SK-N-SH (cell line): ENCODE data around the gene CCDC188. TPM values are rescaled to one million over a fixed set of nuclear protein-coding genes. Genes with fewer than 3 reads are reported as not detected.

ENCODE experiments used
- CTCF ChIA-PET: fragments of 300-600, 350-600 bp; formaldehyde crosslinking; extraction: SDS; loops from one replicate; lab custom pipeline; 2021; lab: Yijun Ruan, JAX
- POLR2A ChIA-PET: fragments of 350-600 bp; sonication (Branson Sonifier 250); formaldehyde crosslinking; extraction: SDS; loops from one replicate; lab custom pipeline; 2020; ENCODE audit warnings: antibody characterized with exemption, inconsistent platforms; lab: Yijun Ruan, JAX
- DNase-seq: peaks from one replicate; pipeline ENCODE4 v3.0.0; 2012
- H2AFZ ChIP-seq: fragments of 200-600 bp; sonication (generic); 2 replicates; pipeline ENCODE4 v1.8.1; 2016; ENCODE audit warnings: antibody characterized with exemption, mild to moderate bottlenecking, low read depth
- H3F3A ChIP-seq: fragments of 200-600 bp; sonication (generic); replicated peaks from 2 replicates; pipeline ENCODE3; 2016; ENCODE audit warnings: antibody characterized with exemption, mild to moderate bottlenecking; ENCODE audit not compliant: insufficient read depth
- H3K27ac ChIP-seq, 2 experiments: fragments of 200-500 bp in 1 of 2; fragments of 200-600 bp in 1 of 2; sonication (Bioruptor generic) in 1 of 2; sonication (generic), shearing (Covaris generic) in 1 of 2; 2 replicates each; pipeline versions ENCODE4 v1.5.1 to v1.6.1; 2014 to 2016; ENCODE audit warnings: low read depth in 2 of 2, inconsistent platforms in 1 of 2, low read length in 1 of 2, mild to moderate bottlenecking in 1 of 2, mixed read lengths in 1 of 2
- H3K27me3 ChIP-seq: fragments of 200-600 bp; sonication (generic), shearing (Covaris generic); 2 replicates; pipeline ENCODE4 v1.6.1; 2016; ENCODE audit warnings: mixed run types; ENCODE audit not compliant: insufficient read depth
- H3K36me3 ChIP-seq, 2 experiments: fragments of 200-500 bp in 1 of 2; fragments of 200-600 bp in 1 of 2; sonication (Bioruptor generic) in 1 of 2; sonication (generic) in 1 of 2; replicated peaks in 1 of 2; 2 replicates each; pipeline versions ENCODE3 to v1.5.1; 2014 to 2016; ENCODE audit warnings: low read length in 1 of 2, mild to moderate bottlenecking in 1 of 2; ENCODE audit not compliant: insufficient read depth in 2 of 2, control insufficient read depth in 1 of 2
- H3K4me1 ChIP-seq, 2 experiments: fragments of 200-500 bp in 1 of 2; fragments of 200-600 bp in 1 of 2; sonication (Bioruptor generic) in 1 of 2; sonication (generic), shearing (Covaris generic) in 1 of 2; 2 replicates each; pipeline versions ENCODE4 v1.5.1 to v1.6.1; 2014 to 2016; ENCODE audit warnings: low read depth in 1 of 2, low read length in 1 of 2, mixed run types in 1 of 2; ENCODE audit not compliant: insufficient read depth in 2 of 2, control insufficient read depth in 1 of 2
- H3K4me2 ChIP-seq: fragments of 200-600 bp; sonication (generic), shearing (Covaris generic); 2 replicates; pipeline ENCODE4 v1.6.1; 2017; ENCODE audit warnings: mixed run types
- H3K4me3 ChIP-seq, 2 experiments: fragments of 200-500 bp in 1 of 2; fragments of 200-600 bp in 1 of 2; sonication (Bioruptor generic) in 1 of 2; sonication (generic), shearing (Covaris generic) in 1 of 2; 2 replicates each; pipeline versions ENCODE4 v1.5.1 to v1.8.1; 2014 to 2016; ENCODE audit warnings: low read depth in 2 of 2, inconsistent platforms in 1 of 2, low read length in 1 of 2, mild to moderate bottlenecking in 1 of 2, mixed read lengths in 1 of 2, moderate library complexity in 1 of 2
- H3K79me2 ChIP-seq: fragments of 200-600 bp; sonication (generic); 2 replicates; pipeline ENCODE4 v1.8.1; 2017; ENCODE audit warnings: mild to moderate bottlenecking; ENCODE audit not compliant: insufficient read depth
- H3K9ac ChIP-seq: fragments of 200-600 bp; sonication (generic); 2 replicates; pipeline ENCODE4 v1.6.1; 2017; ENCODE audit warnings: mixed run types
- H3K9me2 ChIP-seq: fragments of 200-600 bp; sonication (generic); 2 replicates; pipeline ENCODE4 v1.6.1; 2017; ENCODE audit warnings: mixed run types
- H3K9me3 ChIP-seq: fragments of 200-600 bp; sonication (generic); 2 replicates; pipeline ENCODE4 v1.6.1; 2017; ENCODE audit warnings: mixed run types, mild to moderate bottlenecking, moderate library complexity
- H4K20me1 ChIP-seq: fragments of 200-600 bp; sonication (generic); 2 replicates; pipeline ENCODE4 v1.6.1; 2017; ENCODE audit warnings: mild to moderate bottlenecking, mixed run types; ENCODE audit not compliant: insufficient read depth
- CHD2 ChIP-seq: fragments of 150-350 bp; IDR thresholded peaks from 2 replicates; pipeline ENCODE4 v1.6.1; 2018; ENCODE audit warnings: low read length; ENCODE audit not compliant: partially characterized antibody
- FOSL2 ChIP-seq: IDR thresholded peaks from 2 replicates; pipeline ENCODE4 v1.4.0; 2012; ENCODE audit warnings: low read depth, mild to moderate bottlenecking, moderate library complexity, borderline replicate concordance
- GABPA ChIP-seq: IDR thresholded peaks from 2 replicates; pipeline ENCODE4 v1.4.0; 2012; ENCODE audit warnings: low read depth, mild to moderate bottlenecking
- PBX3 ChIP-seq: IDR thresholded peaks from 2 replicates; pipeline ENCODE4; 2012
- POLR2AphosphoS5 ChIP-seq: IDR thresholded peaks from 2 replicates; pipeline ENCODE4 v1.6.1; 2012; ENCODE audit warnings: low read depth, low read length
- RXRA ChIP-seq: IDR thresholded peaks from 2 replicates; pipeline ENCODE4 v1.4.0; 2012; ENCODE audit warnings: low read depth, mild to moderate bottlenecking, borderline replicate concordance
- WGBS: methylation state at CpG from one replicate; pipeline ENCODE4 v1.1.6; 2017; ENCODE audit warnings: low lambda C conversion rate; 5-methylcytosine and 5-hydroxymethylcytosine counted together
- polyA plus RNA-seq, 3 experiments: library from polyadenylated mRNA; depleted of rRNA; stranded (reverse); fragments of >200 nt; gene quantifications; 2 replicates each; pipeline ENCODE4 v1.2.3, GENCODE V29; 2012
- TF ChIP-seq, protein P1 (sequence below): IDR thresholded peaks from 2 replicates; pipeline ENCODE4 v1.4.0; 2012; ENCODE audit warnings: low read depth

Gene CCDC188
- polyA plus RNA-seq, 1 of the 3 experiments (the other 2 are of a cell fraction), result 21.1 TPM

GRCh38 chr22:20131859-20132685, 18.8 kb downstream of the CCDC188 start (continued):
- TF ChIP-seq, protein P1, sequence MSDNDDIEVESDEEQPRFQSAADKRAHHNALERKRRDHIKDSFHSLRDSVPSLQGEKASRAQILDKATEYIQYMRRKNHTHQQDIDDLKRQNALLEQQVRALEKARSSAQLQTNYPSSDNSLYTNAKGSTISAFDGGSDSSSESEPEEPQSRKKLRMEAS, result peak; percentile 77

DNA sequence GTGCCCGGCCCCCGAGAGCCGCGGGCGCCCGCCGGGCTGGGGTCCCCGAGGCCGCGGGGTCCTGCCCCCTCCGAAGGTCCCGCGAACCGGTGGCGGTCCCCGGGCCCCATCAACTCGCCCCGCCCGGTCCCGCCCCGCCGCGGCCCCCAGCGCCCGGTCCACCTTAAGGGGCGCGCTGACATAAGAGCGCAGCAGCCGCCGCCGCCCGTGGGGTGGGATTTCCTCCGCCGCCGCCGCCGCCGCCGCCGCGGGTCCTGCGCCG, 19.3 kb downstream of the CCDC188 start, which contains the start of gene ZDHHC8:
ZDHHC8 (plus strand) TSS at position 208 of the 262 bp plus-strand sequence. CDS start 144 bp downstream, outside the sequence.
- H2AFZ ChIP-seq, result peak within 1 kb of the TSS; percentile 70; the same call in 1 of the 2 replicates
- H3K9me2 ChIP-seq, result no peaks in the 10 kb centered on the region
- no peaks in the 10 kb centered on the region for H3K27me3 ChIP-seq
- peaks cover 36% of the 10 kb centered on the region for H4K20me1 ChIP-seq
- WGBS, result no CpG with 5 or more reads among the region's 43 CpGs
- ChIA-PET CTCF (no interaction called here), POLR2A (interaction anchor here (1.1 to 1.5 kb wide), 2 partner anchors 7 to 15 kb away, joined by 3 to 4 read pairs; partner anchors contain the start of gene TRMT2A)
- H3K4me3 ChIP-seq, result peak within 1 kb of the TSS; percentile 80 to 95
- peaks cover 0 to 19% of the 10 kb centered on the region in 2 experiments for H3K36me3 ChIP-seq
- peak within 1 kb of the TSS; percentile 75 to 94 for H3K27ac ChIP-seq
- DNase-seq, result no peak
- H3K9ac ChIP-seq, result peak within 1 kb of the TSS; percentile 81
- H3K4me1 ChIP-seq, result peaks cover 0 to 45% of the 10 kb centered on the region in 2 experiments; a peak in 1 of 4 replicates
- H3K9me3 ChIP-seq, result no peaks in the 10 kb centered on the region
- 0 out of 2 replicates have a peak, but pooled peaks have one; percentile 12 for TF ChIP-seq GABPA
- no peak for TF ChIP-seq FOSL2
- peak within 1 kb of the TSS; percentile 92 for H3K4me2 ChIP-seq
- peaks cover 48% of the 10 kb centered on the region for H3K79me2 ChIP-seq
- H3F3A ChIP-seq, result peaks cover 14% of the 10 kb centered on the region

- Histone ChIP-seq H3K4me1 (peaks cover 0 to 39% of the 10 kb centered on the region in 2 experiments; a peak in 1 of 4 replicates), H3K4me3 (peak overlapping the region; percentile 80 to 95), H3K9me3 (no peaks in the 10 kb centered on the region), H4K20me1 (peaks cover 30% of the 10 kb centered on the region), H3F3A (peaks cover 18% of the 10 kb centered on the region), H3K9me2 (no peaks in the 10 kb centered on the region), H3K36me3 (peaks cover 0 to 24% of the 10 kb centered on the region in 2 experiments), H2AFZ (peak overlapping the region; percentile 70; the same call in 1 of the 2 replicates), H3K79me2 (peaks cover 42% of the 10 kb centered on the region), H3K4me2 (peak overlapping the region; percentile 92), H3K27me3 (no peaks in the 10 kb centered on the region), H3K9ac (peak overlapping the region; percentile 81), H3K27ac (peak overlapping the region; percentile 75 to 94)
- POLR2A ChIA-PET, result interaction anchor here (0.6 to 1.9 kb wide), 5 partner anchors 8 to 372 kb away, joined by 3 to 5 read pairs (median 4); partner anchors contain the start of gene TRMT2A
- peak; percentile 94 for DNase-seq
- TF ChIP-seq PBX3 (peak; percentile 6; the same call in 1 of the 2 replicates), GABPA (peak; percentile 71), RXRA (no peak), POLR2AphosphoS5 (no peak; the same call in 1 of the 2 replicates), CHD2 (peak; percentile 11)
- TF ChIP-seq, protein P1, result peak; percentile 36; the same call in 1 of the 2 replicates
- CTCF ChIA-PET, result interaction anchor here (0.7 to 2.2 kb wide), 5 partner anchors 10 to 190 kb away, joined by 3 to 8 read pairs (median 3); partner anchors contain the start of gene TRMT2A
- 0% methylated on average over 8 of the region's 70 CpGs for WGBS
These were observed 19.9 kb downstream of the CCDC188 start for GRCh38 chr22:20130731-20131596.
